Measurements from ENCODE around the gene TRIM21.

GRCh38 chr11:4416306-4416705 lies 22.8 kb upstream of the TRIM21 start:
- no peak for TF ChIP-seq CTCF (IDR thresholded peaks at IDR 0.05)
- TF ChIP-seq POLR2A (IDR thresholded peaks at IDR 0.05) = no peak
